RWPE1 (cell line): ENCODE results near the gene FLOT1.

Experiments
- CTCF ChIA-PET: fragments of 350-600 bp; sonication (Branson Sonifier 250); formaldehyde crosslinking; extraction: SDS; loops from one replicate; lab custom pipeline; 2021; lab: Yijun Ruan, JAX
- POLR2A ChIA-PET: fragments of 400-600 bp; formaldehyde crosslinking; extraction: SDS; loops from one replicate; lab custom pipeline; 2020; ENCODE audit warnings: antibody characterized with exemption; ENCODE audit not compliant: low non-redundant PET; lab: Yijun Ruan, JAX
- DNase-seq: peaks from one replicate; pipeline ENCODE4 v3.0.0; 2012; ENCODE audit warnings: low spot score
- H3K27ac ChIP-seq: fragments of 450-650 bp; 2 replicates; pipeline ENCODE4 v1.5.1; 2017
- CTCF ChIP-seq: fragments of 450-650 bp; conservative IDR thresholded peaks from 2 replicates; pipeline ENCODE4 v1.5.1; 2017; ENCODE audit warnings: low read depth, mild to moderate bottlenecking

Gene FLOT1

GRCh38 chr6:30716879-30717128 lies 25.7 kb downstream of the FLOT1 start:
- TF ChIP-seq CTCF, result no peak
- ChIA-PET CTCF (interaction anchor here (0.5 to 1.0 kb wide), 7 partner anchors 8 to 512 kb away, joined by 3 to 5 read pairs (median 3); no protein-coding TSS in a partner anchor), POLR2A (interaction anchor here (0.8 to 1.3 kb wide), 2 partner anchors 24 to 26 kb away, joined by 5 to 12 read pairs; partner anchors contain the start of gene NRM)
- H3K27ac ChIP-seq, result peak overlapping the region; percentile 98
- no peak for DNase-seq

- no peak for DNase-seq
- CTCF ChIA-PET, result no interaction called here
- POLR2A ChIA-PET, result no interaction called here
- no peak for TF ChIP-seq CTCF
- no peak overlapping the region for H3K27ac ChIP-seq
These were observed 28.2 kb downstream of the FLOT1 start for GRCh38 chr6:30714263-30714662.

GRCh38 chr6:30712441-30712945 lies 30.0 kb downstream of the FLOT1 start:
- POLR2A ChIA-PET, result interaction anchor here (0.7 kb wide), 1 partner anchor 9 kb away, joined by 3 read pairs; no protein-coding TSS in a partner anchor
- no peak for DNase-seq
- TF ChIP-seq CTCF, result no peak
- CTCF ChIA-PET, result interaction anchor here (0.7 kb wide), 1 partner anchor 507 kb away, joined by 4 read pairs; no protein-coding TSS in a partner anchor
- peak overlapping the region; percentile 31 for H3K27ac ChIP-seq

- no peak for DNase-seq
- ChIA-PET POLR2A (no interaction called here), CTCF (interaction anchor here (0.7 to 0.8 kb wide), 2 partner anchors 33 to 168 kb away, joined by 4 read pairs; no protein-coding TSS in a partner anchor)
- no peak for TF ChIP-seq CTCF
- peak overlapping the region; percentile 31 for H3K27ac ChIP-seq
These were observed 30.6 kb downstream of the FLOT1 start for GRCh38 chr6:30711758-30712380.

- no peak overlapping the region for H3K27ac ChIP-seq
- ChIA-PET CTCF (interaction anchor here (0.6 to 0.7 kb wide), 2 partner anchors 8 to 81 kb away, joined by 3 read pairs; partner anchors contain the start of gene MDC1), POLR2A (no interaction called here)
- no peak for DNase-seq
- no peak for TF ChIP-seq CTCF
These were observed 33.2 kb downstream of the FLOT1 start for GRCh38 chr6:30709101-30709868.

- H3K27ac ChIP-seq, result peak overlapping the region; percentile 63
- CTCF ChIA-PET, result interaction anchor here (0.8 to 1.1 kb wide), 2 partner anchors 10 to 23 kb away, joined by 4 to 5 read pairs; partner anchors contain the start of gene MDC1
- TF ChIP-seq CTCF, result no peak
- DNase-seq, result no peak
- POLR2A ChIA-PET, result no interaction called here
These were observed 35.1 kb downstream of the FLOT1 start for GRCh38 chr6:30707281-30707850.
